Stimulated activated CD8-positive, alpha-beta memory T cell treated with anti-CD3 and anti-CD28 coated beads, Interleukin-4, amount 100 ng/mL, for 1 hour (primary cell): ENCODE results near the gene LRRC47.
A peak's percentile ranks its signal among the peaks of the same experiment; 100 is the strongest.

Experiments used
- DNase-seq, 2 donors: peaks; one replicate each; pipeline ENCODE4 v3.0.0-alpha.2; 2020; ENCODE audit warnings: low read depth in 2 of 2, low spot score in 1 of 2

LRRC47 gene

DNA sequence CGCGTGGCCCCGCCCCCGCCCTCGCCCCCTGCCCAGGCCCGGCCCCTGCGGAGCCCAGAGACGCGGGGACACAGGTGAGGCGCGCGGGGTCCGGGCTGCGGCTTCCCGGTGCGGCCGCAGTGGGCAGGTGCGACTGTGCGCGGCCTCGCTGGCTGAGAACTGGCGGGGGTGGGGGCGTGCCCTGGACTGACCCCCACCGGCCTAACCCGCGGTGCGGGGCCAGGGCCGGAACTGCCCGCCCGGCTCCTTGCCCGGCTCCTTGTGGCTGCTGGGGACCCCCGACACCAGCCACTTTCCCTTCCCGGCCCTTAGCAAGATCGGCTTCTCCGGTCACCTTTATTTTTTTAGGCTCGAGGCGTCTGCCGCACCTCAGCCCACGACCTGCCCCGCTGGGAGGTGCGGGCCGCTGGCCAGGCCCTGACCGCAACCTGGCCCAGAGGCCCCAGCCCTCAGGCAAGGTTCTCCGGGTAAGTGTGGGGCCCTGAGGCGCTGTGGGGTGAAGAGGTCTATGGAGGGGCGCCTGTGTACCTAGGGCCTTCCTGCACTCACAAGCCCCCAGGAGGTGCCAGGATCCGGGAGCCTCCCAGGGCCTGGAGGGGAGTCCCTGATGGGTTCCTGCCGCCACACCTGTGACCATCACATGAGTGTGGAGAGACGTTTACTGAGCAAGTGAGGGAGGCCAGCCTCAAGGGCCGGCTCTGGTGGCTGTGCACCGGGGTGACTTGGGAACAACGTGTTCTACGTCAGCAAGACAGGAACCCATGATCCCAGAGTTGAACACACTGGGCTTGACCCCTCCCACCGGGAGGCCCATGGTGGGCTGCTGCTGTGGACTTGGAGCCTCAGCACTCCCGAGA, 23.4 kb downstream of the LRRC47 start, which contains the start of gene SMIM1:
Gene SMIM1 (plus strand): TSS at position 35 of the 857 bp plus-strand sequence. CDS start 2,625 bp downstream, outside the sequence.
- no peak for DNase-seq

DNA sequence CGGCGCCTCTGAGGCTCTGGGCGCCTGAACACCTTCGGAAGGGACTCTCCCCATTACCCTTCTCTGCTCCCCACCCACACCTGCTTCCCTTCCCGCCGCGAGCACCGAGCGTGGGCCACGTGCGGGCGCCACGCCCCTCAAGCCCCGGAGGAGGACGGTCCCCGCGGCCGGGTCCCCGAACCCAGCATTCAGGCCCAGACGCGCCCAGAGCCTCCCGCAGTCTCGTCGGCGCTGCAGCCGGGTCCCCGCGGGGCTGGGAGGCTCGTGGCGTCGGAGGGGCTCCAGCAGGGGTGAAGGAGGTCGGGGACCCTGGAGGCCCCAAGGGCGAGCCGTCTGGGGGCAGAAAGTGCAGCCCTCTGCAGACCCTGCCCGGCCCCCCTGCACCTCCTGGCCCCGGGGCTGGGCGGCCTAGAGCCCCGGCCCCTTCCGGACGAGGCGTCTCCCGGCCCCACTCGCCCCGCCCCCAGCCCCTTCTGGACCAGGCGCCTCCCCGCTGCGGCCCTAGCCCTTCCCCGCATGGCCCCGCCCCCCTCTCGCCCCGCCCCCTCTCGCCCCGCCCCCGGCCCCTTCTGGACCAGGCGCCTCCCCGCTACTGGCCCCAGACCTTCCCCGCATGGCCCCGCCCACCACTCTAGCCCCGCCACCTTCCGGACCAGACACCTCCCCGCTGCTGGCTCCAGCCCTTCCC, 24.1 kb downstream of the LRRC47 start:
- DNase-seq = peak; percentile 49 to 73

DNA sequence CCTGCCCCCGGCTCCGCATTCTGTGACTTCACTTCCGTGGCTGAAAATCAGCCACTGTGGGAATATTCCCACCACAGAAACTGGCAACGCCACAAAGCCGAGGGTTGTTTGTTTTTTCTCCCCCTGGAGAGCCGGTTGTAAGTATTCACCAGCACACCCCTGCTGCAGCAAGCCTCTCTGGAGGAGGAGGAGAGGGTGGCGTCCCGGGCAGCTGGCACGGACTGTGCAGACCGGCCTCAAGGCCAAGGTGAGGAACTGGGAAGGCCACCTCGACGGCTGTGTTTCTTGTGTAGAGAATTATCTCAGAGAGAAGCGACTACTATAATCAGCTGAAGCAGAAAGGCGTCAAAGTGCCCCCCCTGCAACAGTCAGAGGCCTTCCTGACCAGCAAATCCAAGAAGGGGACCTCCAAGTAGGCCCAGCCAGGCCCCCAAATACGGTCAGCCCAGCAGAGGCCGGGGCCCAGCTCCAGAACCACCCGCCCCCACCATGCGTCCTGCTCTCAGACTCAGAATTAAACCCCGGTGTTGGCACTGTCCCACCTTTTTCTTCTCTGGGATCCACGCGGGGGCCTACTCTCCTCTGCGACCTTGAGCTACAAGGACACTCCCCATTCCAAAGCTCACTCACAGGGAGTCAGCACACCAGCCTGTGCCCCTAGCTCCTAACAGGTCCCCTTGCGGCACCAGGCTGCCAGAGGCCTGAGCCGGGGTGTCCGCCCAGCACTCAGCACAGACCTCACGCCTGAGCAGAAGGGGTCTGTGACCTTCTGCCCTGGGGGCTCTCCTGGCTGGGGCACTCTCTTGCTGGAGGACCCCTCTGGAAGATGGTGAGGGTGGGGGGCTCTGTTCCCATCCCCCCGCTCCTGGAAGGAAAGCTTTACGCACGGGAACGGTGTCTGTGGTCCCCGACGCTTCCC, 24.9 kb downstream of the LRRC47 start:
- no peak for DNase-seq

DNA sequence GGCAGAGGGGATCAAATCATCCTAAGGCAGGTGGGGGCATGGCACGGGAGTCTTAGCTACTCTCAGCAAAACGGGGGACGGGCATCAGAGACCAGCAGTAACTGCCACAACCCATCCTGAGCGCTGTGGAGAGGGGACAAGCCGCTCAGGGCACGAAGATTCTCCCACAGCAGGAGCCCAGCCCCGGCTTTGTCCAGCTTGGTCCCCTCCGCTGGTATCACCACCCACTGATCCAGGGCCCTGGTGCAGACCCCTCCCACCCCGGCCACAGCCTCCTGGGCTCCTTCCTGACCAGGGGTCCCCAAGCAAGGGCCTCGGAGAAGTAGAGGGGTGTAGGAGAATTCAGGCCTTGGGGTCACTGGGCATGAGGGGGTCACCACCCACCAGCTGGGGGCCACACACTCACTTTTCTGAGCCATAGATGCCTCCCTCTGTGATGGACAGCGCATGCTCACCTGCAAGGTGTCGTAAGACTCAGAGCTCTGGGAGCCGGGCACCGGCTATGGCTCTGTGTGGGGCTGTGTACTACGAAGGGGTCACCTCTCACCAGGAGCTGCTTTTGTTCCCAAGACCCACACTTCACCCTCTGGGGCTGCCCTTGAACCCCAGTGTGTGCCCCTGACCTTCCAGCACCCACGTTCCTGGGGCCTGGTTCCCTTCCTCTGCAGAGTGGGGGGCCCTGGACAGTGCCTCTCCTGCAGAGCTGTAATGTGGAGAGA, 26.1 kb downstream of the LRRC47 start:
- DNase-seq = no peak

DNA sequence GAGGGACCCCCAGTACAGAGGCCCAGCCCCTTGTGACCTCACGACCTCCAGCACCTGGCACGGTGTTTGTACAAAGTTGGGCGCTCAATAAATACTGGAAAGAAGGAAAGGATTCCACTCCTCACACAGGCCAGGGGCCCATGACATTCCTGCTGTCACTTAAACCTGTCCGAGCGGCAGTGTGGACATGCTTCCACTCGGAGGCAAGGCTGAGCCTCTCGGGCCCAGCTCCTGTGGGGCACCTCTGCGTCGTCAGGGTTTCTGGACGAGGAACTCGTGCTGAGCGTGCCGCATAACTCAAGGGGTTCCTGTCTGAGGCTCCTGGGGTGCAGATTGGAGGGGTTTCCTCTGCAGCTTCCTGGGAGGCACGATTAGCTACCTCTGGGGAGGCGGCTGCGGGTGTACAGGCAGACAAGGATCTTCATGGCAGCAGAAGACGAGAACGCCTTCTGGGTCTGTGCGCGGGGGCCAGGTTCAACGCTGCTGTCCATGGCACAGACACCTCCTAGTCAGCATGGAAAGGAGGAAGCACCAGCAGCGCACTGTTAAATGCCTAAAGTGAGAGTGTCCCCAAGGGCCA, 27.4 kb downstream of the LRRC47 start:
- no peak for DNase-seq

DNA sequence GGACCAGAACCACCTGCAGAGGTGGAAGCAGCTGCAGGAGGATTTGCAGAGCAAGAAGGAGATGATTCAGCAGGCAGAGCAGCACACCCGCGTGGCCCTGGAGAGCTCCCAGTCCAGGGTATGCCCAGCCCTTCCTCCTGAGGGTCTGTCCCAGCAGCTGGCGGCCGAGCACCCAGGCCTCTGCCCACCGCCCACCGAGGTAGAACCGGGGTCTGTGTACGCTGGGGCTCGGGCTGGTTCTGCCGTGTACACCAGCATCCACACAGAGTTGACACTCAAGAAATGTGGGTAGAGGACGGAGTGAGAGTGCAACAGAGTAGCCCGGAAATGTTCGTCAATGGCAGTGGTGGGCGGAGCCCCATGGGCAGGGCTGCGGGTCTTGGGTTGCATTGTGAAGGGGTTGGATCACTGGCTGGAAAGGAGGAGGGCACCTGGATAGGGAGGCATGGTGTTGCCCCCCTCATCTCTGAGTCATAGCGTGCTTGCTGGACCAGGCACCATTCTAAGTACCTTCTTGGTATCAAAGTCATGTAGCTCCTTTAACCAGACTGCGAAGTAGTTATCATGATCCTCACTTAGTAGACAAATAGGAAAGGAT, 28.9 kb downstream of the LRRC47 start:
- DNase-seq = no peak

DNA sequence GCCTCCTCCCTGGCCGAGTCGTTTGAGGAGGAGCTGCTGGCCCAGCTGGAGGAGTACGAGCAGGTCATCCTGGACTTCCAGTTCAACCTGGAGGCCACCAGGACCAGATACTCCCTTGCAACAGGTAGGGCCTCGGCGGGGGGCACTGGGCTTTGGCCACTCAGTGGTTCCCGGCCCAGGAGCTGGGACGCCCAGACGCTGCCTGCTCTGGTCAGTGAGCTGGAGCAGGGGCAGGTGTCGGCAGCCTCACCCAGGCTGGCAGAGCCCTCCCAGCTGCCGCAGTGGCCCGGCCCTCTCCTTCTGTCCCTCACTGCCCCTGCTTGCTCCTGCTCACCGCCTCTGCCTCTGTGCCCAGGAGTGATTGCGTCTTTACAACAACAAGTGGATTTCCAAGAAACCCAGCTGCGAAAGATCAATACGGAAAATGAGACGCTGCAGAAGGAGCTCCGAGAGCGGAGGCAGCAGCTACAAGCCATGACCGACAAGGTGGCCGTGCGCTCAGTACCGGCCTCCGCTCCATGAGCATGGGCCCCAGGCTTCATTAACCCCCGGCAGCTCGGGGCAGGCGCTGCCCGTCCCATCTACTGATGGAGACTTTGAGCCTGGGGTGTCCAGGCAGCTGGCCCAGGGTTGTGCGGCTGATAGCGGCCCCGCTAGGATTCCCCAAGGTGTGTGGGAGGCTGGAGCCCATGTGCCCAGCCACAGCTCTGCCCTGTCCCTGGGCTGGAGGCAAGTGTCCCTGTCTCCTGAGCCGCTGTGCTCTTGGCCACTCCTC, 32.8 kb downstream of the LRRC47 start:
- no peak for DNase-seq

DNA sequence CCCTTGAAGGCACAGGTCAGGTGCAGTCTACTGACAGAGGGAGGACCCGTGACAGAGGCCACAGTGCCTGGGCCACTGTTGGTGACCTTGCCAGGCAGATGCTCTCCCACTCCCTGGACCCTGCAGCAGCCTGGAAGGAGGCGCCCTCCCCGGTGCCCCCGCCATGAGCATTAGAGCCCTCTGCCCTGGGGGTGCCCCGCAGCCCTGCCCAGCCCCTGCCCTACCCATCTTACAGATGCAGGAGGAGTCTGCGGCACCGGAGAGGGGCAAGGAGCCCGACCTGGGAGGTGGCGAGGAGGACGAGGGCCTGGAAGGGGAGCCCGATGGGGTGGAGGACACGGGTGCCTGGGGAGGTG, 33.4 kb downstream of the LRRC47 start:
- DNase-seq = no peak

DNA sequence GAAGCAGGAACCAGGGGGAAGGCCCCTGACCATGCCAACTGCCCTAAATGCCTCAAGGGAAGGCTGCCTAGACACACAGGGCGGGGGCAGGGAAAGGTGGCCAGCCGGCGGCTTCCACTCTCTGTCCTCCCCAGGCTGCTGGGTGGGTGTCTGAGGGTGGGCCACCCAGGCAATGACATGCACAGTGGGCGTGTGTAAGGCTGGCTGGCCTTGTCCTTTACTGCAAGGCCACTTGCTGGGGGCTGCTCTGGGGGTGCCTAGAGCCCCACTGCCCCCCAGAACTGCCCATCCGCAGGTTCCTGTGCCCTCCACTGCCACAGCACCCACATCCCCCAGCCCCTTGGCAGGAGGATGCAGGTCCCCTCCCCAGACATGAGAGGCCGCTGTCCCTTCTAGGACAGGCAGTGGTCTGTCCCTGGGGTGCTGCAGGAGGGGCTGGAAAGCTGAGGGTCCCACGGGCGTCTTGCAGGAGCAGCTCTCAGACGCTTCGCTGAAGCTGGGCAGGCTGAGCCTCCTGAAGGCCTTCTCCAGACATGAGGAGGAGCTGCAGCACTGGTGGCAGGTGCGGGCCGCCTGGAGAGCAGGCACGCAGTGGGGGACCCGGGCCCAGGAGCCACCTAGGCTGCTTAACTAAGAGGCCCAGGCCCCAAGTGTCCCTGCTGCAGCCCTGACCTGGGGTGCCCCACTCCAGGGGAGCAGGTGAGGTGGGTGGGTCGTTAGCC, 34.0 kb downstream of the LRRC47 start:
- DNase-seq = no peak

DNA sequence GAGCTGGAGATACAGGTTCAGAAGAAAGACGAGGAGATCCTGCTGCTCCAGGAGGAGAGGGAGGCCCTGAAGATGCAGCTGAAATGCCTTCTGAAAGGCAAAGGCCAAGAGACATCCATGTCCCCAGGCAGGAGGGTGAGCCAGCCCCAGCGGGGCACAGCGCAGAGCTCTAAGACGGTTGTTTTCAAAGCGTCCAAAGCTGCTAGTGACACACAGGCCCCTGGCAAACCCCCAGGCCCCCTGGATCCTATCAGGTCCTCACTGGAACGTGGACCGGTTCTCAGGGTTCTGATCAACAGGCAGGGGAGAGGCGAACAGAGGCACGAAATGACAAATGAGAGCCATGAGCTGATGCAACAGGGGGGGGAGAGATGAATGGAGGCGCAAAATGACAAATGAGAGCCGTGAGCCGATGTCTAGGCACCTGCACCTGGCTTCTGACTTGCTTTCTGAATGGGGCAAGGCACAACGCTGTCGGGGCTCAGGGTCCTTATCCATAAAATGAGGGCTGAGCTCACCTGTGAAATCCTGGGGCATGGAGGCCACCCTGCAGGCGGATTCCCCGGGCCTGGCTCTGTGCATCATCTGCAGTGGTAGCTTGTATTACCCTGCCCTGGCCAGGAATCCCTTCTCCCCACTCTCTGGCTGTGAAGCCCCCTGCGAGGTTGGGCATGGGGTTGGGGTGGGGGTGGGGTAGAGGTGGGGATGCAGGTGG, 34.8 kb downstream of the LRRC47 start:
- DNase-seq = no peak

DNA sequence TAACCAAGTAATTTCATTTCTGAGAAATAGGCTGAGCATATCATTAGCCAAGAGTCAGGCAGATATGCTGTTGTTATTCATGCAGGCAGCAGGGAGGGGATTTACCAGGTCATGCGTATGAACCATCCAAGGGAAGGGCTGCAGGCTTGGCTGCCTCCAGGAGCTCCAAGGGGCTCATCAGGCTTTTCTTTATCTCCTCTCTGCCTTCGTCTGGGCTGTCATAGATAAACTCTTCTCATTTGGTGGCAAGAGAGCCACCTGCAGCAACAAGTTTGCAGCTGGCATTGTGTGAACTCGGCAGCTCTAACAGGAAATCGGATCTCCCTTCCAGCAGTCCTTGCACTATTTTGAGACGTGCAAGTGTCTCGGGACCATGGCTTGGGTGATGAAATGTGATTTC, 36.5 kb downstream of the LRRC47 start:
- DNase-seq = no peak

DNA sequence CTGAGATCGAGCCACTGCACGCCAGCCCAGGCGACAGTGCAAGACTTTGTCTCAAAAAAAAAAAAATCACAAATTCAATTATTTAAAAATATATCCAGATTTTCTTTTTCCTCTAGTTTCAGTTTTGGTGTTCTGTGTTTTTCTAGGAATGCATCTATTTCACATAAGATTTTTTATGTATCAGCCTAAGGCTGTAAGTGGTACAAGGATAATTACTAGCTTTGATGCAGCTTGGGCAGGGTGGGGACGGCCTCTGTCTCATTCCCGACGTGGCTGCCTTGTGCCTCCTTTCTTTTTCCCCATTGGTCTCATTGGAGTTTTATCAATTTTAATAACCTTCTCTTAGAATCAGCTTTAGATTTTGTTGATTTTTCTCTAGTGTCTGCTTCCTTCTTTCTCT, 37.1 kb downstream of the LRRC47 start:
- no peak for DNase-seq

DNA sequence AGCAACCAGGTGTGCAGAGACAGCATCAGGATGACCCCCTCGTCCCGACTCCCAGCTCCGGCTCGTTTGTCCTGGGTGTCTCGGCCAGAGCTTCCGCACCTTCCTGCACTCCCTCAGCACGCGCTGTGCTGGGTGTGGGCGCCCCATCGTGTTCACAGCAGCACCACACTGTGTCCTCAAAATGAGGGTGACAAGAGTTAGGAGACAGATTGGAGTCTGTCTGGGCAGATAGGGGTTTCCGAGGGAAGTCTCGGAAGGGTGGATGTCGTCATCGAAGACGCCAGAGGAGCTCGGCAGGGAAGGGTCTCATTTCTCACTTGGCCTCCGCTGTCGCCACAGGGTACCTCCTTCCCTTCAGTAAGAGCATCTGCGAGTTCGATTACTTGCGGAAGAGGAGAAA, 39.9 kb downstream of the LRRC47 start:
- no peak for DNase-seq

DNA sequence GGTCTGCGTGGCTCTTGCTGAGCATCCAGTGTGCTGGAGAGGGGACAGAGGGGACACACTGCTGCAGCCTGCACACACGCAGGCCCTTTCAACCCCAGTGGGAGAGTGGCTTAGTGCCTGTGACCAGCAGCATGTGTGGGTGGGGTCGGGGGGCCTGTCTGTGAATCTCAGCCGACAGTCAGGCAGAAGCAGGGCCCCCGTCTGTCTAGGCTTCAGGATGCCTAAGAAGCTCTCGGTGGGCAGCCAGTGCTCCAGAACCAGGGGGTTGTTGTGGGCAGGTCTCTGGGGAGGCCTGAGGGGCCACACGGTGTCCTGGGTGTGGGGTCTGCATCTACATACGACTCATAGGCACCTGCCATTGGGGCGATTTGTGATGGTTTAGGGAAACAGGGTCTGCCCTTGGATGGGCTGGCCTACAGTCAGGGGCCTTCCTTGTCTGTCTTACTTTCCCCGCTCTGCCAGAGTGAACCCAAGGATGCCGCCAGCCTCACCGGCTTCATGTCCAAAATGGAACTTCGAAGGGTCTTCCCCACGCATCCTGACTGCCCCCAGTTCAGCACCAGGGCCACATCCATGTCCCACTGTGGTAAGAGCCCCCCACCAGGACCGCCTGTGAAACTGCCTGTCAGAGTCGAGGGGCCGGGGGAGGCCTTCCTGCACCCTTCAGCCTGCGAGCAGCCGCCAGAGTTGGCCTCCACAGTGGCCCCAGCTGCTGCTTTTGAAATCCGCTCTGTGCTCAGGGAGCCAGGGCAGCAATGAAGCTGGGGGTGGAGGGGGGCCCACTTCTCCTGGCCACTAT, 42.4 kb downstream of the LRRC47 start:
- DNase-seq = no peak

DNA sequence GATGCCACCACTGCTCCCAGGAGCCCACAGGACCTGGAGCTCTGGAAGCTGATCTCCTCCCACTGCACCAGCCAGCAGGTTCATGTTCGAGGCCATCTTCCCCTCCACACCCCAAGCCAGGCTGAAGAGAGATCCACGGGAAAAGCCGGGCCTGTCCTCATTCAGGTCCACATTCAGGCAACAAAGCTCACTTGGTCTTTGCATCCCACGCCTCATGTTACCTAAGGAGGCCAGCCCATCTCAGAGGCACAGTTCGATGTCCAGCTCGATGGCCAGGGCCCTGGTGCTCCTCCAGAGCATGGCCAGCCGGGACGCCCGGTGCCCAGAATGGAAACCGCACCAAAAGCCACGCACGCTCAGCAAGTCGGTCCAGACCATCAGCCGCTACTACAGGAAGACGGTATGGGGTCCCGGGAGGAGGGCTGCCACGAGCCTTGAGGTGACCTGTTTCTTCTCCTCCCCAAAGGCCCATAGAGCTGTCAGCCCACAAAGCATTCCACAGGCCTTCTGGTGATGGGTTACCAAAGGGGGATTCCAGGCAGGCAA, 43.8 kb downstream of the LRRC47 start, which contains the start of gene CCDC27:
Gene CCDC27 (plus strand): TSS at position 51 of the 546 bp plus-strand sequence. CDS start 32 bp downstream, at position 83.
- DNase-seq = no peak

DNA sequence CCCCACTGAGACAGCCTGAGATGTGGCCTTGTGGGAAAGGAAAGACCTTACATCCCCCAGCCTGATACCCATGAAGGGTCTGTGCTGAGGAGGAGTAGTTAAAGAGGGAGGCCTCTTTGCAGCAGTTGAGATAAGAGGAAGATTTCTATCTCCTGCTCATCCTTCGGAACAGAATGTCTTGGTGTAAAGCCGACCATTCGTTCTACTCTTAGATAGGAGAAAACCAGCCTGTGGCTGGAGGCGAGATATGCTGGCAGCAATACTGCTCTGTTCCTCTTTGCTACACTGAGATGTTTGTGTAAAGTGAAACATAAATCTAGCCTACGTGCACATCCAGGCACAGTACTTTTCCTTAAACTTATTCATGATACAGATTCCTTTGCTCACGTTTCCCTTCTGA, 45.6 kb downstream of the LRRC47 start:
- DNase-seq = no peak

DNA sequence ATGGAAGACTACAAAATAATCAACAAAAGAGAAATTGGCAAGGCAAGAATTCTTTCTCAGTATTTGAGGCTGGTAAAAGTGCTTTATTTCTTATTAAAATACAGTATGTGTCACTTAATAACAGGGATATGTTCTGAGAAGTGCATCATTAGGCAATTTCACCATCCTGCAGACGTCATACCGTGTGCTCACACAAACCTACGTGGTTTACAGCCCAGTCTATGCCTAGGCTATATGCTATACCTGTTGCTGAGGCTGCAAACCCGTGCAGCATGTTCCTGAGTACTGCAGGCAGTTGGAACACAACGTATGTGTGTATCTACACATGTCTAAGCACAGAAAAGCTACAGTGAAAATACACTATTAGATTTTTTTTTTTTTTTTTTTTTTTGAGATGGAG, 46.8 kb downstream of the LRRC47 start:
- DNase-seq = no peak
